RWPE2 (cell line): ENCODE results near the gene SOAT2.

Experiments used
- ATAC-seq: fragments of 200-7000 bp; cut with Tn5 transposase; 3 replicates; pipeline ENCODE4 v1.9.1; 2021; ENCODE audit warnings: low read depth
- DNase-seq: peaks from one replicate; pipeline ENCODE4 v3.0.0-alpha.2; 2020; ENCODE audit warnings: low spot score
- H3K27ac ChIP-seq: fragments of 450-650 bp; 2 replicates; pipeline ENCODE4 v1.5.1; 2017; ENCODE audit warnings: mild to moderate bottlenecking; ENCODE audit not compliant: poor library complexity, severe bottlenecking
- H3K27me3 ChIP-seq: fragments of 250-450 bp; sonication (Bioruptor Pico); 2 replicates; pipeline ENCODE4 v1.5.1; 2021; ENCODE audit warnings: mild to moderate bottlenecking, moderate library complexity; ENCODE audit not compliant: insufficient read depth, poor library complexity, severe bottlenecking
- H3K36me3 ChIP-seq: fragments of 250-450 bp; sonication (Bioruptor Pico); 2 replicates; pipeline ENCODE4 v1.5.1; 2020; ENCODE audit warnings: low read depth, mild to moderate bottlenecking, moderate library complexity
- H3K4me1 ChIP-seq: fragments of 250-450 bp; sonication (Bioruptor Pico); 2 replicates; pipeline ENCODE4 v1.5.1; 2021; ENCODE audit warnings: mild to moderate bottlenecking, moderate library complexity; ENCODE audit not compliant: insufficient read depth, poor library complexity, severe bottlenecking
- H3K4me3 ChIP-seq: fragments of 250-450 bp; sonication (Bioruptor Pico); 2 replicates; pipeline ENCODE4 v1.5.1; 2021; ENCODE audit warnings: mild to moderate bottlenecking, moderate library complexity; ENCODE audit not compliant: severe bottlenecking
- H3K9me3 ChIP-seq: fragments of 250-450 bp; sonication (Bioruptor Pico); 2 replicates; pipeline ENCODE4 v1.5.1; 2021; ENCODE audit warnings: mild to moderate bottlenecking, moderate library complexity; ENCODE audit not compliant: severe bottlenecking
- TF ChIP-seq, protein P1 (sequence below): fragments of 450-650 bp; IDR thresholded peaks from one replicate; pipeline ENCODE4 v1.5.1; 2017; ENCODE audit warnings: mild to moderate bottlenecking, moderate library complexity; ENCODE audit not compliant: poor library complexity, severe bottlenecking

The SOAT2 gene

DNA sequence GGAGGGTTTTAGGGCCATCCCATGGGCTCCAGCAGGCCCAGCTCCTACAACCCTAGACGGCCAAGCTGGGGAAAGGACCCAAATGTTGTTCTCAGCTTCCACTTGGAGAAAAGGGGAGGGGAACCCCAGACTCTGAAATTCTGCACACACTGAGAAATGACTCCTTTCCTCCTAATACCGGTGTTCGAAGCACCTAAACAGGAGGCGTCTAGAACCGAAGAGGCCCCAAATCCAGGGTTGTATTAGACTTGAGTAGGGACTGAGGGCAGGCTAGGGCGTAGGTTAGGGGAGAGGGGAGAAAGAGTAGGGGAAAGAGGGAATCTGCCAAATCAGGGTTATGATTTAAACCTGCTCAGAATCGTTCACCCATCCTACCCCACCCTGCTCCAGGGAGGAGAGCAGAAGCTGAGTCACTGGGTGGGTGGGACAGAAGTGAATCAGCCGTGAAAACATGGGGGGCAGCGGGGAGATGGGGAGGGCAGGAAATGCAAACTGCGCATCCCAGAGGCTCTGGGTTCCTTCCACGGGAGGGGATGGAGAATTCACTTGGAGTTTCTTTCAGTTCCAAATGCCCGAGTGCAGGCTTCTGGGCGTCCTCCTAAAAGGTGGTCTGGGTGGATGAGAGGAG, 4.8 kb upstream of the SOAT2 start:
- Histone ChIP-seq H3K36me3 (peaks cover 16% of the 10 kb centered on the region), H3K4me1 (peaks cover 20% of the 10 kb centered on the region), H3K4me3 (peak overlapping the region; percentile 44), H3K27ac (peak overlapping the region; percentile 93), H3K9me3 (no peaks in the 10 kb centered on the region), H3K27me3 (no peaks in the 10 kb centered on the region)
- DNase-seq, result no peak
- peak; percentile 60 for ATAC-seq
- TF ChIP-seq, protein P1, sequence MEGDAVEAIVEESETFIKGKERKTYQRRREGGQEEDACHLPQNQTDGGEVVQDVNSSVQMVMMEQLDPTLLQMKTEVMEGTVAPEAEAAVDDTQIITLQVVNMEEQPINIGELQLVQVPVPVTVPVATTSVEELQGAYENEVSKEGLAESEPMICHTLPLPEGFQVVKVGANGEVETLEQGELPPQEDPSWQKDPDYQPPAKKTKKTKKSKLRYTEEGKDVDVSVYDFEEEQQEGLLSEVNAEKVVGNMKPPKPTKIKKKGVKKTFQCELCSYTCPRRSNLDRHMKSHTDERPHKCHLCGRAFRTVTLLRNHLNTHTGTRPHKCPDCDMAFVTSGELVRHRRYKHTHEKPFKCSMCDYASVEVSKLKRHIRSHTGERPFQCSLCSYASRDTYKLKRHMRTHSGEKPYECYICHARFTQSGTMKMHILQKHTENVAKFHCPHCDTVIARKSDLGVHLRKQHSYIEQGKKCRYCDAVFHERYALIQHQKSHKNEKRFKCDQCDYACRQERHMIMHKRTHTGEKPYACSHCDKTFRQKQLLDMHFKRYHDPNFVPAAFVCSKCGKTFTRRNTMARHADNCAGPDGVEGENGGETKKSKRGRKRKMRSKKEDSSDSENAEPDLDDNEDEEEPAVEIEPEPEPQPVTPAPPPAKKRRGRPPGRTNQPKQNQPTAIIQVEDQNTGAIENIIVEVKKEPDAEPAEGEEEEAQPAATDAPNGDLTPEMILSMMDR, result no peak

DNA sequence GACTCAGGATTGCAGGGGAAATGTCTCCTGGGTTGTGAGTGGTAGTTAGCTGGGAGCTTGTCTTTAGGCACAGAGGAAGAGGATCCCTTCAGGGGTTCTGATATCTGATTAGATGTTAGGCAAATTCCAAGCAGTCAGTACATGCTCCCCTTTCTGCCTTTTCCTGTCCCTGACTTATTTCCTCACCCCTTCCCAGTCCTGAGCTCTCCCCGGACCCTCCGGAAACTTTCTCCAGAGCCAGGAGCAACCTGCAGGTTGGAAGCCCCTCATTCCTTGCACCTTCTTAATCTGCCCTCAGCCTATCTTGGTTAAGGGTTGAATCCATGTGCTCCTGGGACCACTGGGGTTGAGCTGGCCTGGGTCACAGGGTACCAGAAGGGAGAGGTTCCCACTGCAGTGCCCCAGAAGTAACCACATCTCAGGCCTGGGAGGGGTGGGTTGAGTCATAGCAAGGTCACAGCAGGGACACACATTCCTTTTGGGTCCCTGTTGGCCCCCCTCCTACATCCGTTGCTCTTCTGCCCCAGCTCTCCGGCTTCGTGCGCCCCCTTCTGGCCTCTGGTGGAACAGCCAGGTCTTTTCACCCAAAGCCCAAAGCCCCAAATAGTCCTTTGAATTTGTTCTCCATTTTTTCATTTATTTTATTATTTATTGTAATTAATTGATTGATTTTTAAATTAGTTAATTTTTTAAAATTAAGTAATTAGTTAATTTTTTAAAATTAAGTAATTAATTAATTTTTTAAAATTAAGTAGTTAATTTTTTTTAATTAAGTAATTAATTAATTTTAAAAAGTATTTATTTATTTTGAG, 4.0 kb upstream of the SOAT2 start:
- peak; percentile 91 for DNase-seq
- Histone ChIP-seq H3K4me1 (peaks cover 20% of the 10 kb centered on the region), H3K4me3 (peak overlapping the region; percentile 44), H3K27ac (peak overlapping the region; percentile 93), H3K36me3 (peaks cover 16% of the 10 kb centered on the region), H3K27me3 (no peaks in the 10 kb centered on the region), H3K9me3 (no peaks in the 10 kb centered on the region)
- TF ChIP-seq, protein P1, result peak; percentile 94
- peak; percentile 63 for ATAC-seq

DNA sequence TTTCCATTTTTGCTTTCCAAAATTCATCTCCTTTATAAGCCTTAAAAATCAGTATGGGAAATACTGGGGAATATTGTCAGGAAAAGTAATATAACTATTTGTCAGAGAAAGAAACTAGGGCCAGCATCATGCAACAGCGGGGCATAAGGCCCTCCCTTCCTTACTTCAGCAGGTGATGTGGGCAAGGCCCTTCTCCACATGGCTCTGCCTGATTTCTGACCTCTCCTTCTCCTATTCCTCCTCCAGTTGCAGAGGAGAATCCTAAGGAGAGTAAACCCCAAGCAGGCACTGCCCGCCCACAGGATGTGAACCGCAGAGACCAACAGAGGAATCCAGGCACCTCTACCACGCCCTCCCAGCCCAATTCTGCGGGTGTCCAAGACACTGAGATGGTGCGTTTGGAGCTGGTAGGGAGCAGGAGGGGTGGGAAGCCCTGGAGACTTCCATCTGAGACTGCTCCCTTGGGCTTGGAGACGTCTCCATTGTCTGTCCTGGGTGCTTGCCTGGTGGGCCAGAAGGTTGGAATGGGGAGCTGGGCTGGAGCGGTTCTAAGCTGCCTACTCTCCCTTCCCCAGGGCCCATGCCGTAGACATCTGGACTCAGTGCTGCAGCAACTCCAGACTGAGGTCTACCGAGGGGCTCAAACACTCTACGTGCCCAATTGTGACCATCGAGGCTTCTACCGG, 2.7 kb upstream of the SOAT2 start:
- no peak for ATAC-seq
- TF ChIP-seq, protein P1, result no peak
- no peak overlapping the region for H3K27ac ChIP-seq

DNA sequence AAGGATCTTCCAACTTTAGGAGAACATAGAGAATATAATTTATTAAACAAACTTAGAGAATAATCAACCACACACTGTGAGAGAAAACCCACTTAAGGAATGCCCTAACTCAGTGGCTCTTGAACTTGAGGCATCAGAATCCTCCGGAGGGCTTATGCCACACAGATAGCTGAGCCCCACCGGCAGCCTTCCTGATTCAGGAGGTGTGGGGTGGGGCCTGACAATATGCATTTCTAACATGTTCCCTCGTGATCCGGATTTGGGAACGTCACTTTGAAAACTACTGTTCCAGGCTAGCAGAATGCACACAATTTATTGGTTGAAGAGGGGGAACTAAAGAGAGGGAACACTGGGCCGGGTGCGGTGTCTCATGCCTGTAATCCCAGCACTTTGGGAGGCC, 2.0 kb upstream of the SOAT2 start:
- no peak overlapping the region for H3K27ac ChIP-seq
- TF ChIP-seq, protein P1, result no peak

More for the DNA sequence above, 2.7 kb upstream of the SOAT2 start:
- peaks cover 16% of the 10 kb centered on the region for H3K36me3 ChIP-seq
- DNase-seq, result no peak
- H3K27me3 ChIP-seq, result no peaks in the 10 kb centered on the region
- peaks cover 20% of the 10 kb centered on the region for H3K4me1 ChIP-seq
- H3K4me3 ChIP-seq, result no peak overlapping the region
- H3K9me3 ChIP-seq, result no peaks in the 10 kb centered on the region

More for the DNA sequence above, 2.0 kb upstream of the SOAT2 start:
- Histone ChIP-seq H3K27me3 (no peaks in the 10 kb centered on the region), H3K36me3 (peaks cover 16% of the 10 kb centered on the region), H3K4me1 (peaks cover 18% of the 10 kb centered on the region), H3K9me3 (no peaks in the 10 kb centered on the region), H3K4me3 (no peak overlapping the region)
- DNase-seq (no peak), ATAC-seq (no peak)
